Kidney (tissue), 14 donors: ENCODE measurements around the gene SMIM24. TPM values are rescaled to one million over a fixed set of nuclear protein-coding genes. Genes with fewer than 3 reads are reported as not detected.

Source experiments
- DNase-seq, 5 donors: peaks; one replicate each; pipeline ENCODE4 v3.0.0-alpha.2; 2013 to 2020
- FAIRE-seq: peaks from 2 replicates; lab custom pipeline; 2012; peaks lifted over from hg19 to GRCh38; lab: Jason Lieb, UNC
- H3K27ac ChIP-seq, 2 donors: one replicate each; pipeline ENCODE4 v1.7.0; 2013; ENCODE audit warnings: low read depth in 2 of 2, low read length in 2 of 2, inconsistent platforms in 1 of 2
- H3K27me3 ChIP-seq: one replicate; pipeline ENCODE4 v1.7.1; 2013; ENCODE audit warnings: low read length, inconsistent platforms; ENCODE audit not compliant: control insufficient read depth, insufficient read depth
- H3K36me3 ChIP-seq, 3 donors: one replicate each; pipeline versions ENCODE4 v1.7.0 to v1.7.1; 2013; ENCODE audit warnings: low read length in 3 of 3, control low read depth in 1 of 3, inconsistent platforms in 1 of 3; ENCODE audit not compliant: insufficient read depth in 3 of 3, control insufficient read depth in 2 of 3
- H3K4me1 ChIP-seq, 3 donors: one replicate each; pipeline versions ENCODE4 v1.7.0 to v1.7.1; 2013; ENCODE audit warnings: low read length in 3 of 3, inconsistent platforms in 1 of 3, low read depth in 1 of 3; ENCODE audit not compliant: control insufficient read depth in 2 of 3, insufficient read depth in 2 of 3
- H3K4me3 ChIP-seq, 3 donors: one replicate each; pipeline versions ENCODE4 v1.7.0 to v1.8.1; 2013; ENCODE audit warnings: low read length in 3 of 3, control low read depth in 1 of 3, inconsistent platforms in 1 of 3
- H3K9ac ChIP-seq, 3 donors: one replicate each; pipeline versions ENCODE4 v1.7.0 to v1.7.1; 2013; ENCODE audit warnings: low read length in 3 of 3, control low read depth in 1 of 3, inconsistent platforms in 1 of 3
- H3K9me3 ChIP-seq, 3 donors: one replicate each; pipeline versions ENCODE4 v1.7.0 to v1.7.1; 2013; ENCODE audit warnings: low read length in 3 of 3, control low read depth in 1 of 3, inconsistent platforms in 1 of 3; ENCODE audit not compliant: control insufficient read depth in 2 of 3, insufficient read depth in 1 of 3
- intact Hi-C: fragments of 100-400 bp; cut with DNase I; formaldehyde crosslinking; loops from one replicate; pipeline ENCODE4 v1.11.1; 2022
- polyA plus RNA-seq: library from polyadenylated mRNA; stranded (reverse); fragments of 350-450 nt; fragmentation: Illumina TruSeq; extraction: RNeasy Lipid Tissue Mini Kit (QIAGEN cat#74804); gene quantifications from one replicate; pipeline ENCODE4 v1.2.3, GENCODE V29; 2014; ENCODE audit warnings: low read depth, low replicate concordance; ENCODE audit not compliant: insufficient read depth
- total RNA-seq: library from RNA; stranded (reverse); fragmentation: NEBNext Ultra II Directional; extraction: Animal tissue kit (Norgen Biotek cat#: 25700); gene quantifications from one replicate; pipeline ENCODE4 v1.2.1, GENCODE V29; 2021
- TF ChIP-seq, protein P1 (sequence below): IDR thresholded peaks from 3 replicates; pipeline ENCODE4 v1.5.1; 2012; ENCODE audit warnings: mild to moderate bottlenecking, moderate library complexity, borderline replicate concordance; ENCODE audit not compliant: insufficient read depth; ENCODE audit errors: extremely low read depth
- donor health status: control.
- donor health status: control.
- donor health status: control.
- donor health status: control.
- donor health status: control.
- donor health status: DM: yes; HTN: yes; CAD: no.
- donor health status: Normal renal cell carcinoma (clear cell type).

The SMIM24 gene
- total and polyA plus RNA-seq, 2 donors from 2014 or later: 49.8 to 1,108 TPM

DNA sequence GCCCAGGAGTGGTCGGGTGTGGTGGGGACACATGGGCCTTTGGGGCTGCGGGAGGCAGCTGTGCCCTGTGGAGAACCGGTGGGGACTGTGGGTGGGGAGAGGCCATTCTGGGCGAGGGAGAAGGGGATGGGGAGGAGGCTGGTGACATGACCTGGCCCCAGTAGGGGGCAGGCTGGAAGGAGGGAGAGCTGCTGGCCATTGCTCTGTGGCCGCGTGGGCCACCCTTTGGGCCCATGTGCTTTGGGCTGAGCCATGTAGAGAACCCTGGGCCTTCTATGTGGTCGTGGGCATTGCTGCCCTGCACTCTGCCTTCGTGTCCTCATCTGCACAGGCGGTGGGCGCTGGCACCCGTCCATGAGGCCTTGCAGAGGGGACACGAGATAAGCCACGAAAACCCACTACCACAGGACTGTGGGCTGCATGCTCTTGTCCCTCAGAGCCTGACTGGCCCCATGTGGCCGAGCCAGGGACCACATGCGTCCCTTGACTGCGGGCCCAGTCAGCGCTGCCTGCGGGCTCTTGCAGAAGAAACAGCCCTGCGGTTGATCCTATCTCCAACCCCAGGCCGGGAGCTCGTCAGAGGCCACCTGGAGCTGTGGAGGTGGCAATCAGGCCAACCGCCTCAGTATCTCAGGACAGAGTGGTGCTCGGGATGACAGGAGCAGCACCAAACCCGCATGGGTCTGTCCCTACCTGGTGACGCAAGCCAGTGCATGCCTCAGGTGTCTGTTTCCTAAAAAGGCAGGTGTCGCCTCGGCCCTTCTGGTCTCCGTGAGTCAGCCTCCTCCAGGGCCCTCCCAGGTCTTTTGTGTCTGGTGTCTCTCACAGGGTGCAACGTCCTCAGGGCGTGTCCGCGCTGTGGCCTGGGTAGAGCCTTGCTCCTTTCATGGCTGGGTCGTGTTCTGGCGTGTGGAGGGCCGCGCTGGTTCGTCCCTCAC lies 40.1 kb upstream of the SMIM24 start:
- FAIRE-seq: no peak
- intact Hi-C loops: no loop called here
- H3K27me3 ChIP-seq: no peaks in the 10 kb centered on the region
- H3K4me3 ChIP-seq: no peak overlapping the region
- peaks cover 0 to 6% (median 0%) of the 10 kb centered on the region in 3 donors for H3K4me1 ChIP-seq
- no peaks in the 10 kb centered on the region for H3K9me3 ChIP-seq
- DNase-seq: peak in 1 of 5 donors; percentile 61
- TF ChIP-seq, protein P1, sequence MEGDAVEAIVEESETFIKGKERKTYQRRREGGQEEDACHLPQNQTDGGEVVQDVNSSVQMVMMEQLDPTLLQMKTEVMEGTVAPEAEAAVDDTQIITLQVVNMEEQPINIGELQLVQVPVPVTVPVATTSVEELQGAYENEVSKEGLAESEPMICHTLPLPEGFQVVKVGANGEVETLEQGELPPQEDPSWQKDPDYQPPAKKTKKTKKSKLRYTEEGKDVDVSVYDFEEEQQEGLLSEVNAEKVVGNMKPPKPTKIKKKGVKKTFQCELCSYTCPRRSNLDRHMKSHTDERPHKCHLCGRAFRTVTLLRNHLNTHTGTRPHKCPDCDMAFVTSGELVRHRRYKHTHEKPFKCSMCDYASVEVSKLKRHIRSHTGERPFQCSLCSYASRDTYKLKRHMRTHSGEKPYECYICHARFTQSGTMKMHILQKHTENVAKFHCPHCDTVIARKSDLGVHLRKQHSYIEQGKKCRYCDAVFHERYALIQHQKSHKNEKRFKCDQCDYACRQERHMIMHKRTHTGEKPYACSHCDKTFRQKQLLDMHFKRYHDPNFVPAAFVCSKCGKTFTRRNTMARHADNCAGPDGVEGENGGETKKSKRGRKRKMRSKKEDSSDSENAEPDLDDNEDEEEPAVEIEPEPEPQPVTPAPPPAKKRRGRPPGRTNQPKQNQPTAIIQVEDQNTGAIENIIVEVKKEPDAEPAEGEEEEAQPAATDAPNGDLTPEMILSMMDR: no peak
- H3K9ac ChIP-seq: no peak overlapping the region
- H3K27ac ChIP-seq: no peak overlapping the region
- H3K36me3 ChIP-seq: peaks cover 0 to 11% (median 7%) of the 10 kb centered on the region in 3 donors

DNA sequence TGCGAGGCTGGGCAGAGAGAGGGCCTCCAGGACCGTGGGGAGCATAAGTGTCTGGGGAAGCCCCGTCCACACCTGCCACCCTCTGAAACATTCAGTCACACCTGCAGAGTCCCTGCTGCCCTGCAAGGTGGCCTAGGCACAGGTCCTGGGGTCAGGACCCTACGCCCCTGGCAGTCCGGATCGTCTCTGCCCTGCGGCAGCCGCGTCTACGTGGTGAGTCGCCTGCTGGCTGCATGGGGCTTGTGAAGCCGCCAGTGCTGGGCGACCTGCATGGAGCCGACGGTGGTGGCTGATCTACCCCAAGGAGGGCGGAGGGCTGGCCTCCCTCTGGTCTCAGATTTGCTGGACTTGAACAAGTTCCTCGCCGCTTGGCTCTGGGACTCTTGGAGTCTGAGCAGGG lies 38.8 kb upstream of the SMIM24 start:
- no peaks in the 10 kb centered on the region for H3K9me3 ChIP-seq
- intact Hi-C loops: no loop called here
- FAIRE-seq (no peak), DNase-seq (no peak)
- H3K4me3 ChIP-seq: no peak overlapping the region
- no peak overlapping the region for H3K27ac ChIP-seq
- H3K27me3 ChIP-seq: no peaks in the 10 kb centered on the region
- TF ChIP-seq, protein P1: no peak
- no peak overlapping the region for H3K9ac ChIP-seq
- peaks cover 0 to 8% (median 0%) of the 10 kb centered on the region in 3 donors for H3K4me1 ChIP-seq
- H3K36me3 ChIP-seq: peaks cover 0 to 7% (median 6%) of the 10 kb centered on the region in 3 donors

DNA sequence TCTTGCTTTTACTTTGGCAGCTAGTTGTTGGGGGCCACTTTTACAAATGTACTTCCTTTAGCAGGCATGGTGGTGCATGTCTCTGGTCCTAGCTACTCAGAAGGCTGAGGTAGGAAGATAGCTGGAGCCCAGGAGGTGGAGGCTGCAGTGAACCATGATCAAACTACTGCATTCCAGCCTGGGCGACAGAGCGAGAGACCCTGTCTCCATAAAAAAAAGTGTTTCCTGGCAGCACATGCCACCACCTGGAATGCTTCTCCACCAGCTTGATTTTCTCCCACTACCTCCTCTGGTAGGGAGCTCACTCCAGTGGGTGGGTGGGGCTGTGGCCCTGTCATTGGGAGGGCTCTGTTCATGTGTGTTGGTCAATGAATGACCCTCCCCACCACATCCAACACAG lies 38.3 kb upstream of the SMIM24 start:
- FAIRE-seq: no peak

More for the DNA sequence above, 38.3 kb upstream of the SMIM24 start:
- TF ChIP-seq, protein P1: no peak
- peaks cover 0 to 7% (median 6%) of the 10 kb centered on the region in 3 donors for H3K36me3 ChIP-seq
- H3K27me3 ChIP-seq: no peaks in the 10 kb centered on the region
- H3K4me3 ChIP-seq: no peak overlapping the region
- peak in 3 of 5 donors; percentile 61 to 78 (median 70) for DNase-seq
- no peak overlapping the region for H3K27ac ChIP-seq
- no peak overlapping the region for H3K9ac ChIP-seq
- intact Hi-C loops: no loop called here
- peaks cover 0 to 8% (median 0%) of the 10 kb centered on the region in 3 donors for H3K4me1 ChIP-seq
- H3K9me3 ChIP-seq: no peaks in the 10 kb centered on the region
